ENCODE results near the gene MCF2L2.

MCF2L2 gene

GRCh38 chr3:183300996-183301562, 127.3 kb downstream of the MCF2L2 start:
- Histone ChIP-seq H3K4me3 (ENCODE audit: low read depth, low read length) (no peak overlapping the region), H3K27ac (peak overlapping the region; percentile 34), H3K36me3 (replicated peaks) (peaks cover 9% of the 10 kb centered on the region), H3K27me3 (replicated peaks) (no peaks in the 10 kb centered on the region)
- no peak for TF ChIP-seq CTCF (IDR thresholded peaks at IDR 0.05; ENCODE audit: low read depth, low read length, missing control alignments)
- in situ Hi-C loops (cut with HindIII; ENCODE audit: low pct_ligation_motif_present, low sequenced_read_pairs): no loop called here
- DNase-seq: peak; percentile 65

GRCh38 chr3:183299976-183300375, 128.4 kb downstream of the MCF2L2 start:
- no peaks in the 10 kb centered on the region for H3K27me3 ChIP-seq (replicated peaks)
- TF ChIP-seq CTCF (IDR thresholded peaks at IDR 0.05; ENCODE audit: low read depth, low read length, missing control alignments): no peak
- no peak overlapping the region for H3K4me3 ChIP-seq (ENCODE audit: low read depth, low read length)
- in situ Hi-C loops (cut with HindIII; ENCODE audit: low pct_ligation_motif_present, low sequenced_read_pairs): no loop called here
- no peak overlapping the region for H3K27ac ChIP-seq
- peaks cover 10% of the 10 kb centered on the region for H3K36me3 ChIP-seq (replicated peaks)
- DNase-seq: no peak

GRCh38 chr3:183298701-183299153, 129.7 kb downstream of the MCF2L2 start:
- in situ Hi-C loops (cut with HindIII; ENCODE audit: low pct_ligation_motif_present, low sequenced_read_pairs): no loop called here
- DNase-seq: peak; percentile 95
- no peak overlapping the region for H3K4me3 ChIP-seq (ENCODE audit: low read depth, low read length)
- peaks cover 10% of the 10 kb centered on the region for H3K36me3 ChIP-seq (replicated peaks)
- TF ChIP-seq CTCF (IDR thresholded peaks at IDR 0.05; ENCODE audit: low read depth, low read length, missing control alignments): no peak
- H3K27me3 ChIP-seq (replicated peaks): no peaks in the 10 kb centered on the region
- peak overlapping the region; percentile 62 for H3K27ac ChIP-seq

GRCh38 chr3:183296944-183297343, 131.5 kb downstream of the MCF2L2 start:
- Histone ChIP-seq H3K27me3 (replicated peaks) (no peaks in the 10 kb centered on the region), H3K27ac (no peak overlapping the region), H3K4me3 (ENCODE audit: low read depth, low read length) (no peak overlapping the region), H3K36me3 (replicated peaks) (peaks cover 10% of the 10 kb centered on the region)
- DNase-seq: no peak
- no peak for TF ChIP-seq CTCF (IDR thresholded peaks at IDR 0.05; ENCODE audit: low read depth, low read length, missing control alignments)
- in situ Hi-C loops (cut with HindIII; ENCODE audit: low pct_ligation_motif_present, low sequenced_read_pairs): no loop called here

GRCh38 chr3:183295211-183295610, 133.2 kb downstream of the MCF2L2 start:
- Histone ChIP-seq H3K27me3 (replicated peaks) (no peaks in the 10 kb centered on the region), H3K36me3 (replicated peaks) (peaks cover 10% of the 10 kb centered on the region), H3K27ac (peak overlapping the region; percentile 42), H3K4me3 (ENCODE audit: low read depth, low read length) (no peak overlapping the region)
- peak; percentile 85 for DNase-seq
- in situ Hi-C loops (cut with HindIII; ENCODE audit: low pct_ligation_motif_present, low sequenced_read_pairs): no loop called here
- no peak for TF ChIP-seq CTCF (IDR thresholded peaks at IDR 0.05; ENCODE audit: low read depth, low read length, missing control alignments)

GRCh38 chr3:183293966-183294365, 134.5 kb downstream of the MCF2L2 start:
- no peak for DNase-seq
- Histone ChIP-seq H3K27me3 (replicated peaks) (no peaks in the 10 kb centered on the region), H3K4me3 (ENCODE audit: low read depth, low read length) (no peak overlapping the region), H3K36me3 (replicated peaks) (peaks cover 10% of the 10 kb centered on the region), H3K27ac (no peak overlapping the region)
- in situ Hi-C loops (cut with HindIII; ENCODE audit: low pct_ligation_motif_present, low sequenced_read_pairs): no loop called here
- no peak for TF ChIP-seq CTCF (IDR thresholded peaks at IDR 0.05; ENCODE audit: low read depth, low read length, missing control alignments)
